ENCODE results near the gene STAT1. TPM values are rescaled to one million over a fixed set of nuclear protein-coding genes. Genes with fewer than 3 reads are reported as not detected.

STAT1 gene
- total and polyA plus RNA-seq, 5 donors from 2014 or later = 198 to 331 (median 262) TPM

DNA sequence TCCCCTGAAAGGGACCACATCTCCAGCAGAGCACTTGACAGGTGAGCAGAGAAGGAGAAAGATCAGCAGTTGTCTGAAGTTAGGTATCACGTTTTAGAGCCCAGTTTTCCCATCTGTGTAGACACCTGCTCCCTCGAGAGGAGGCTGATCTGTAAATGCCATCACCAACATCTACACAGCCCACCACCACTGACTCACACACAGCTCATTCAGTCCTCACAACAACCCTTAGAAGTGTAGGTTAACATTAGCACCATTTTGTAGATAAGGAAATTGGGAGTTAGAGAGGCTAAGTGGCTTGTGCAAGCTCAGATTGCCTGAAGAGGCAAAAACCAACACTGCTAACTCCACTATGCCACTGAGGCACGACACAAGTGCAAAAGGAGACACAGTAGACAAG lies 37.2 kb upstream of the STAT1 start:
- H3K4me1 ChIP-seq (ENCODE audit: control insufficient read depth, insufficient read depth, low read length, poor library complexity, severe bottlenecking) = peaks cover 13% of the 10 kb centered on the region
- H3K27me3 ChIP-seq (ENCODE audit: control insufficient read depth, insufficient read depth, low read length) = no peaks in the 10 kb centered on the region
- H3K36me3 ChIP-seq (ENCODE audit: control insufficient read depth, insufficient read depth, low read length) = no peaks in the 10 kb centered on the region
- H3K9me3 ChIP-seq (ENCODE audit: control insufficient read depth in 2 of 2, low read length in 2 of 2) = no peaks in the 10 kb centered on the region
- no peak overlapping the region for H3K4me3 Mint-ChIP-seq
- DNase-seq = no peak
- H3K9me3 Mint-ChIP-seq = no peaks in the 10 kb centered on the region
- H3K4me3 ChIP-seq (ENCODE audit: low read depth, low read length) = no peak overlapping the region
- H3K27ac Mint-ChIP-seq = no peak overlapping the region
- peaks cover 4% of the 10 kb centered on the region for H3K36me3 Mint-ChIP-seq
- peaks cover 4 to 10% (median 9%) of the 10 kb centered on the region in 4 donors for H3K4me1 Mint-ChIP-seq
- ATAC-seq (ENCODE audit: low read depth in 2 of 2) = no peak
- no peaks in the 10 kb centered on the region for H3K27me3 Mint-ChIP-seq
- no peak overlapping the region for H3K27ac ChIP-seq (ENCODE audit: insufficient read depth, low read length, poor library complexity, severe bottlenecking)

DNA sequence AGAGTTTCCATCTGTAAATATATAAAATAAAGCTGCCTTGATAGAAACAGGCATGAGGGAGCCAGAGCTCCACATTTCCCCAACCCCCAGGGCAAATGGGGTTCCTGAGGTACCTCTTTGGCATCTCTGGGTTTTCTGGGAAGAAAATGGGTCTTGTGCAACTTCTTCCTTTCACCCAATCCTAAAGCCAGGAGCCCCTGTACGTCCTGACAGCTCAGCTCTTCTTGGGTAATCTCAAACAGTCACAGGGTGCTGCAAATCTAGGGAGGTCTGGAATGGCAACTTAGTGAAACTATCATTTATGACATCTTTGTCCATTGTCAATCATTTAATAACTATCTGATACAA lies 36.6 kb upstream of the STAT1 start:
- ATAC-seq (ENCODE audit: low read depth in 2 of 2) = no peak
- Mint-ChIP-seq H3K27me3 (no peaks in the 10 kb centered on the region), H3K4me3 (no peak overlapping the region), H3K4me1 (peaks cover 1 to 6% (median 3%) of the 10 kb centered on the region in 4 donors), H3K27ac (peak overlapping the region in 1 of 3 donors; percentile 36), H3K9me3 (no peaks in the 10 kb centered on the region), H3K36me3 (peaks cover 4% of the 10 kb centered on the region)
- H3K9me3 ChIP-seq (ENCODE audit: control insufficient read depth in 2 of 2, low read length in 2 of 2) = no peaks in the 10 kb centered on the region
- no peak for DNase-seq
- H3K27me3 ChIP-seq (ENCODE audit: control insufficient read depth, insufficient read depth, low read length) = no peaks in the 10 kb centered on the region
- peaks cover 10% of the 10 kb centered on the region for H3K4me1 ChIP-seq (ENCODE audit: control insufficient read depth, insufficient read depth, low read length, poor library complexity, severe bottlenecking)
- no peak overlapping the region for H3K4me3 ChIP-seq (ENCODE audit: low read depth, low read length)
- no peak overlapping the region for H3K27ac ChIP-seq (ENCODE audit: insufficient read depth, low read length, poor library complexity, severe bottlenecking)
- no peaks in the 10 kb centered on the region for H3K36me3 ChIP-seq (ENCODE audit: control insufficient read depth, insufficient read depth, low read length)

DNA sequence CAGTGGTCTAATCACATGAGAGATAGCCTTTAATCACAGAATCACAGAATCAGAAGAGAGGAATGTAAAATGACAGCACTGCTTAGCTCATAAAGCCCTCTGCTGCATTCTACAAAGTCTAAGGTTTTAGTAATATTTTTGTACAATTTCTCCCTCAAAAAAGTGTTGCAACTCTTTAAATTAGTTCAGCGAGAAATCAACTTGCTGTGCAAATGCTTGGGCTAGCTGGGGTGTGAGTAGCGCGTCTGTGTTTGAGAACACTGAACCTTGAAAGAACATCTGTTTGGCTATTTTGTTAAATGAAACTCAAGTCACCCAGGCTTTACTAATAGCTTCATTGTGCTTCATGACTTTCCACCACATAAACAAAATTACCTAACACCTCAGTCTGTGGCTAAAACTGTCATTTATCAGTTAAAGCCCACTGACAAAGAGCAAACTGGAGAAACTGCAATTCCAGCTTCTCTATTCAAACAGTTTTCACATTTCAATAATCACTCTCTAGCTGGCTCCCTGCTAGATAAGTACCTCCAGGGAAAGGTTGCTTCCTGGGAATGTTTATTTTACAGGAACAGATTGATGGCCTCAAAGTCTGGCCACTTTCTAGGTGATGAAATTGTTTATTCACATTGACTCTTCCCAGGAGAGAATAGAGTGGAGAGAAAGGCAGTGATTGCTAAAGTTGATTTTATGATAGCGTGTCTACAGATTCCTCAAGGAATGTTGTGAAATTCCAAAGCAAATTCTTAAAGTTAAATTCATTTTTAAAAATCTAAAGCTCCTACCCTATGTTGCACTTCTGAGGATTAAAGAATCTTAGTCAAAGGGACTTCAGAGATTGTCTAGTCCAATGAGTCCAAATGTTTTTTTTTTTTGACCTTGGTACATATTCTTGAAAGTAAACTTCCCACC lies 36.0 kb upstream of the STAT1 start:
- Mint-ChIP-seq H3K4me1 (peaks cover 0 to 5% (median 3%) of the 10 kb centered on the region in 4 donors), H3K9me3 (no peaks in the 10 kb centered on the region), H3K36me3 (peaks cover 8% of the 10 kb centered on the region), H3K4me3 (no peak overlapping the region), H3K27me3 (no peaks in the 10 kb centered on the region), H3K27ac (no peak overlapping the region)
- H3K9me3 ChIP-seq (ENCODE audit: control insufficient read depth in 2 of 2, low read length in 2 of 2) = no peaks in the 10 kb centered on the region
- H3K27ac ChIP-seq (ENCODE audit: insufficient read depth, low read length, poor library complexity, severe bottlenecking) = no peak overlapping the region
- ATAC-seq (ENCODE audit: low read depth in 2 of 2) (no peak), DNase-seq (no peak)
- H3K4me1 ChIP-seq (ENCODE audit: control insufficient read depth, insufficient read depth, low read length, poor library complexity, severe bottlenecking) = peaks cover 10% of the 10 kb centered on the region
- no peaks in the 10 kb centered on the region for H3K27me3 ChIP-seq (ENCODE audit: control insufficient read depth, insufficient read depth, low read length)
- H3K4me3 ChIP-seq (ENCODE audit: low read depth, low read length) = no peak overlapping the region
- no peaks in the 10 kb centered on the region for H3K36me3 ChIP-seq (ENCODE audit: control insufficient read depth, insufficient read depth, low read length)

DNA sequence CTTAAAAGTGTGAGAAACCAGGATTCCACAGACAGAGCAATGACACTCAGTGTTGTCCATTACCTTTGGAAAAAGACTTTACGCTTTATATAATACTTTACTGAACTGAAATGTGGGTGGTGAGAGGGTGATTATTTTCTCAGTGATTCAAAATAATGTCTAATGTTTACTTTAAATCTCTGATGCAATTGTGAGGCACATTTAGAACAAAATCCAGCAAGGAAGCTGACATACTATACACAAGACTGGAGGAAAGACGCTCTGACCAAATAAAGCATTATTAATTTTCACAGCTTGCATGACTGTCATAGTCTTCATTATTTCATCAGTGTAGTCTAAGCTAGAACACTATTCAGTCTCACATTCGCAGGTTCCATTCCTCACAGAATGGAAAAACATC lies 34.1 kb upstream of the STAT1 start:
- Mint-ChIP-seq H3K4me1 (peaks cover 0 to 5% (median 2%) of the 10 kb centered on the region in 4 donors), H3K9me3 (no peaks in the 10 kb centered on the region), H3K27me3 (no peaks in the 10 kb centered on the region), H3K36me3 (peaks cover 8% of the 10 kb centered on the region), H3K27ac (peak overlapping the region in 1 of 3 donors; percentile 61), H3K4me3 (no peak overlapping the region)
- H3K4me1 ChIP-seq (ENCODE audit: control insufficient read depth, insufficient read depth, low read length, poor library complexity, severe bottlenecking) = peaks cover 10% of the 10 kb centered on the region
- DNase-seq (no peak), ATAC-seq (ENCODE audit: low read depth in 2 of 2) (no peak)
- no peak overlapping the region for H3K4me3 ChIP-seq (ENCODE audit: low read depth, low read length)
- no peak overlapping the region for H3K27ac ChIP-seq (ENCODE audit: insufficient read depth, low read length, poor library complexity, severe bottlenecking)
- no peaks in the 10 kb centered on the region for H3K27me3 ChIP-seq (ENCODE audit: control insufficient read depth, insufficient read depth, low read length)
- H3K9me3 ChIP-seq (ENCODE audit: control insufficient read depth in 2 of 2, low read length in 2 of 2) = no peaks in the 10 kb centered on the region
- H3K36me3 ChIP-seq (ENCODE audit: control insufficient read depth, insufficient read depth, low read length) = no peaks in the 10 kb centered on the region

DNA sequence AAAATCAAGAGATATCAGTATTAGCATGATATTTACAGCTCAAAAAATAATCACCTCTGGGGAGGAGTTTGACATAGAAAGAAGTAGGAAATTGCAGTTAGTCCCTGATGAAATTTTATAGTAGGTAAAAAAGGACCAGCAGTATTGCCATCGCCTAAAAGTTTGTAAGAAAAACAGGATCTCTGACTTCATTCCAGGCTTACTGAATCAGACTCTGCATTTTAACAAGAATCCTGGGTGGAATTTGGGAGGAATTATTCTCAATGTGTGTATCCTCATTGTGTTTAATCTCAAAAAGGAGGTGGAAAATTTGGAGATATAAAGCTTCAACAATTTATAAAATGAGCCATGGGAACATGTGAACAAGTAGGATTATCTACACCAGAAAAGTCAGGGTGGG lies 31.2 kb upstream of the STAT1 start:
- peak overlapping the region in 1 of 3 donors; percentile 52 for H3K27ac Mint-ChIP-seq

DNA sequence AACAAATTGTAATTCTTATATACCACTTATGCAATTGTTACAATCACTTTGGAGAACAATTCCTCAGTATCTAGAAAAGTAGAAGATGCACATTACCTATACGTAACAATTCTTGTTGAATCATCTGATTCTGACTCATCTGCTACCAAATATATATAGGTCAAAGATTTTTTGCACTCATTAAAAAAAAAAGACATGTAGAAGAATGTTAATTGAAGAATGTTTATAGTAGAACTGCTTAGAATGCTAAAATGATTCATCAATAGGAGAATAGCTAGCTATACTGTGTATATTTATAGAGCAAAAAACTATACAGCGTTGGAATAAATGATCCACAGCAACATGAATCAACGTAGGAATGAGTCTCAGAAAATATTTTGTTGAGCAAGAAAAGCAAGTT lies 29.5 kb upstream of the STAT1 start:
- Mint-ChIP-seq H3K9me3 (no peaks in the 10 kb centered on the region), H3K36me3 (peaks cover 17% of the 10 kb centered on the region), H3K4me3 (no peak overlapping the region), H3K27me3 (no peaks in the 10 kb centered on the region), H3K4me1 (peaks cover 3 to 20% (median 15%) of the 10 kb centered on the region in 4 donors), H3K27ac (no peak overlapping the region)
- ATAC-seq (ENCODE audit: low read depth in 2 of 2) = no peak
- no peaks in the 10 kb centered on the region for H3K36me3 ChIP-seq (ENCODE audit: control insufficient read depth, insufficient read depth, low read length)
- no peak overlapping the region for H3K27ac ChIP-seq (ENCODE audit: insufficient read depth, low read length, poor library complexity, severe bottlenecking)
- no peaks in the 10 kb centered on the region for H3K9me3 ChIP-seq (ENCODE audit: control insufficient read depth in 2 of 2, low read length in 2 of 2)
- no peak for DNase-seq
- peaks cover 16% of the 10 kb centered on the region for H3K4me1 ChIP-seq (ENCODE audit: control insufficient read depth, insufficient read depth, low read length, poor library complexity, severe bottlenecking)
- no peak overlapping the region for H3K4me3 ChIP-seq (ENCODE audit: low read depth, low read length)
- H3K27me3 ChIP-seq (ENCODE audit: control insufficient read depth, insufficient read depth, low read length) = no peaks in the 10 kb centered on the region

More for the DNA sequence above, 31.2 kb upstream of the STAT1 start:
- ATAC-seq (ENCODE audit: low read depth in 2 of 2) = no peak
- Histone ChIP-seq H3K27ac (ENCODE audit: insufficient read depth, low read length, poor library complexity, severe bottlenecking) (no peak overlapping the region), H3K9me3 (ENCODE audit: control insufficient read depth in 2 of 2, low read length in 2 of 2) (no peaks in the 10 kb centered on the region), H3K27me3 (ENCODE audit: control insufficient read depth, insufficient read depth, low read length) (no peaks in the 10 kb centered on the region), H3K36me3 (ENCODE audit: control insufficient read depth, insufficient read depth, low read length) (no peaks in the 10 kb centered on the region), H3K4me3 (ENCODE audit: low read depth, low read length) (no peak overlapping the region), H3K4me1 (ENCODE audit: control insufficient read depth, insufficient read depth, low read length, poor library complexity, severe bottlenecking) (no peaks in the 10 kb centered on the region)
- no peak for DNase-seq
- H3K4me1 Mint-ChIP-seq = peaks cover 0 to 7% (median 2%) of the 10 kb centered on the region in 4 donors
- no peaks in the 10 kb centered on the region for H3K27me3 Mint-ChIP-seq
- H3K9me3 Mint-ChIP-seq = no peaks in the 10 kb centered on the region
- H3K36me3 Mint-ChIP-seq = peaks cover 8% of the 10 kb centered on the region
- H3K4me3 Mint-ChIP-seq = no peak overlapping the region

DNA sequence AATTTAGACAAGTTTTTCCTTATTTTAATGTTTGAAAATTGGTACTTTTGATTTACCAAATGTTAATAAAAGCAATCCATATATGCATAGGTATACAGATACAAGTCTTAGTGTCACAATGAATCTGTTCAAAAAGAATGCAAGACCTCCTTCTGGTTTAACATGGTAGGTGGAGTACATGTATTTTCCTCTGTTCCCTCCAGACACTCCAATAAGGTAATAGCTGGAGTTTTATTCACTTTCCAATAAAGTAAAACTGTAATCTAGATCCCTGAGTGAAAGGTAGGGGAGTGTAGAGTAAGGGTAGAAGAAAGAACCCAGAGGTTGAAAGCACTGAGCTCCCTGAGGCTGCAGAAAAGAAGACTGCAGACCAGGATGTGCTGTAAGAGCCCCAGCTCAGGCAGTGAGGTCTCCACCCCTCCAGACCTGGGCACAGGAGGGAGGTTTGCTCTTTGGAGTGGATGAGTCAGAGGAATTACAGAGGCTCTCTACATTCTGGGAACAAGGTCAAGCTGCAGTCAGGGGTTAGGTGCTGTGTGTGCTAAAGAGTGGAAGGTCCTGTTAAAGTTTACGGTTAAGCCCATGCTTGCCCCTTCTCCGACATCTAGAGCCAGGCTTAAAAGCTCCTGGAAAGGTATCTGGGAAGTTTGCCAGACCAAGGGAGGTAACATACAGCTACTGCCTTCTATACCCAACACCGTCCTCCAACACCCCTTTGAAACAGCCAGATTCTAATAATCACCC lies 27.6 kb upstream of the STAT1 start:
- Histone ChIP-seq H3K9me3 (ENCODE audit: control insufficient read depth in 2 of 2, low read length in 2 of 2) (no peaks in the 10 kb centered on the region), H3K27ac (ENCODE audit: insufficient read depth, low read length, poor library complexity, severe bottlenecking) (no peak overlapping the region), H3K36me3 (ENCODE audit: control insufficient read depth, insufficient read depth, low read length) (peaks cover under 1% of the 10 kb centered on the region), H3K27me3 (ENCODE audit: control insufficient read depth, insufficient read depth, low read length) (no peaks in the 10 kb centered on the region), H3K4me3 (ENCODE audit: low read depth, low read length) (no peak overlapping the region), H3K4me1 (ENCODE audit: control insufficient read depth, insufficient read depth, low read length, poor library complexity, severe bottlenecking) (peaks cover 25% of the 10 kb centered on the region)
- DNase-seq = no peak
- Mint-ChIP-seq H3K9me3 (no peaks in the 10 kb centered on the region), H3K4me3 (no peak overlapping the region), H3K4me1 (peaks cover 14 to 33% (median 28%) of the 10 kb centered on the region in 4 donors), H3K36me3 (peaks cover 19% of the 10 kb centered on the region), H3K27ac (peak overlapping the region in 2 of 3 donors; percentile 52 to 78), H3K27me3 (no peaks in the 10 kb centered on the region)
- ATAC-seq (ENCODE audit: low read depth in 2 of 2) = no peak

All from CD4-positive, CD25-positive, alpha-beta regulatory T cell (primary cell).